Osteoblast (primary cell): ENCODE measurements around the gene AP5Z1. TPM values are rescaled to one million over a fixed set of nuclear protein-coding genes. Genes with fewer than 3 reads are reported as not detected.

Experiments used
- DNase-seq: peaks from one replicate; pipeline ENCODE4 v3.0.0; 2011; ENCODE audit warnings: low spot score, mixed read lengths; ENCODE audit not compliant: insufficient read length; ENCODE audit errors: missing footprints
- H2AFZ ChIP-seq: 2 replicates; pipeline ENCODE4 v1.6.0; 2011; ENCODE audit warnings: mild to moderate bottlenecking, low read length
- H3K27ac ChIP-seq: 2 replicates; pipeline ENCODE4 v1.5.1; 2011; ENCODE audit warnings: mild to moderate bottlenecking, low read depth, low read length, moderate library complexity
- H3K27me3 ChIP-seq: 2 replicates; pipeline ENCODE4 v1.6.0; 2012; ENCODE audit warnings: mild to moderate bottlenecking, control low read depth, inconsistent platforms, low read length, moderate library complexity; ENCODE audit not compliant: insufficient read depth
- H3K36me3 ChIP-seq: 2 replicates; pipeline ENCODE4 v1.5.1; 2011; ENCODE audit warnings: mild to moderate bottlenecking, low read length, control low read depth, moderate library complexity; ENCODE audit not compliant: insufficient read depth
- H3K4me1 ChIP-seq: 2 replicates; pipeline ENCODE4 v1.5.1; 2011; ENCODE audit warnings: mild to moderate bottlenecking, low read length, control low read depth, moderate library complexity; ENCODE audit not compliant: insufficient read depth
- H3K4me2 ChIP-seq: 2 replicates; pipeline ENCODE4 v1.6.0; 2011; ENCODE audit warnings: mild to moderate bottlenecking, low read length; ENCODE audit not compliant: insufficient read depth
- H3K4me3 ChIP-seq: fragments of 200-600 bp; sonication (generic); 3 replicates; pipeline ENCODE4 v1.5.1; 2012; ENCODE audit warnings: mild to moderate bottlenecking, low read length, inconsistent platforms; ENCODE audit not compliant: insufficient read depth
- H3K79me2 ChIP-seq: 2 replicates; pipeline ENCODE4 v1.6.0; 2012; ENCODE audit warnings: mild to moderate bottlenecking, low read length, control low read depth, inconsistent platforms; ENCODE audit not compliant: insufficient read depth
- H3K9me3 ChIP-seq: 2 replicates; pipeline ENCODE4 v1.5.1; 2011; ENCODE audit warnings: low read depth, low read length, control low read depth
- H4K20me1 ChIP-seq: 2 replicates; pipeline ENCODE4 v1.6.0; 2012; ENCODE audit warnings: mild to moderate bottlenecking, low read length, control low read depth; ENCODE audit not compliant: insufficient read depth
- total RNA-seq: library from RNA; depleted of rRNA; stranded (reverse); fragments of >200 nt; gene quantifications from 2 replicates; pipeline ENCODE4 v1.2.3, GENCODE V29; 2012
- TF ChIP-seq, protein P1 (sequence below): IDR thresholded peaks from 2 replicates; pipeline ENCODE4 v1.5.1; 2011; ENCODE audit warnings: mild to moderate bottlenecking, low read depth, low read length, moderate library complexity; ENCODE audit errors: extremely low read depth

AP5Z1 gene
- total RNA-seq, 1 donor: 73.1 TPM

DNA sequence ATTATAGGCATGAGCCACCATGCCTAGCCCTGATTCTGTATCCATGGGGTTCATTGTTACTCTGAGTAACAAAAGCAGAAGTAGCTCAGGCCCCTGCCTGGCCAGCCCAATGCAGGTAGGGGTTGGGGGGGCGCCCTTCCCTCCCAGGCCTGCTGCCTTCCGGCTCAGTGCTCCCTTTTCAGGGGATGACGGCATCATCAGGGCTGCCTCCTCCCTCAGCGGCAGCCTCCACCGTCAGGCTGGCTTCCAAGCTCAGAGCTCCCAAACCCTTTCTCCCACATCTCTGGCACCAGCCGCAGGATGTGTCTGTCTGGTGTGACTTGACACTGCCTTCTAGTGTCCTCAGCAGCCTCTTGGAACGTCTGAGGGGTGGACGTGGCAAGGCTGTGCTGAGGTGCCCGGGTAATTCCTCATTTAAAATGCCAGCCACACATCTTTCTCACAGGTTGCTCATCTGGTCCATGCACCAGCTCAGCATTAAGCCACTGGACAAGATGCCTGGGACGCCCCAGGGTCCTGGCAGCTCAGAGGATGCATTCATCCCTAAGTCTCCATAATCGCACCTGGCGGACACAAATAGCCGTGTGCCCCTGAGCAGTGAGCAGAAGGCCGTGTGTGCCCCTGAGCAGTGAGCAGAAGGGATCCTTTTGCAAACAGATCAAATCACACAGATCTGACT lies 48.2 kb downstream of the AP5Z1 start:
- no peak overlapping the region for H3K27ac ChIP-seq
- H3K79me2 ChIP-seq: no peaks in the 10 kb centered on the region
- H4K20me1 ChIP-seq: no peaks in the 10 kb centered on the region
- H2AFZ ChIP-seq: no peak overlapping the region
- peaks cover 15% of the 10 kb centered on the region for H3K27me3 ChIP-seq
- no peak overlapping the region for H3K4me3 ChIP-seq
- no peaks in the 10 kb centered on the region for H3K4me1 ChIP-seq
- DNase-seq: peak; percentile 56
- no peak overlapping the region for H3K4me2 ChIP-seq
- H3K9me3 ChIP-seq: no peaks in the 10 kb centered on the region
- H3K36me3 ChIP-seq: no peaks in the 10 kb centered on the region
- TF ChIP-seq, protein P1, sequence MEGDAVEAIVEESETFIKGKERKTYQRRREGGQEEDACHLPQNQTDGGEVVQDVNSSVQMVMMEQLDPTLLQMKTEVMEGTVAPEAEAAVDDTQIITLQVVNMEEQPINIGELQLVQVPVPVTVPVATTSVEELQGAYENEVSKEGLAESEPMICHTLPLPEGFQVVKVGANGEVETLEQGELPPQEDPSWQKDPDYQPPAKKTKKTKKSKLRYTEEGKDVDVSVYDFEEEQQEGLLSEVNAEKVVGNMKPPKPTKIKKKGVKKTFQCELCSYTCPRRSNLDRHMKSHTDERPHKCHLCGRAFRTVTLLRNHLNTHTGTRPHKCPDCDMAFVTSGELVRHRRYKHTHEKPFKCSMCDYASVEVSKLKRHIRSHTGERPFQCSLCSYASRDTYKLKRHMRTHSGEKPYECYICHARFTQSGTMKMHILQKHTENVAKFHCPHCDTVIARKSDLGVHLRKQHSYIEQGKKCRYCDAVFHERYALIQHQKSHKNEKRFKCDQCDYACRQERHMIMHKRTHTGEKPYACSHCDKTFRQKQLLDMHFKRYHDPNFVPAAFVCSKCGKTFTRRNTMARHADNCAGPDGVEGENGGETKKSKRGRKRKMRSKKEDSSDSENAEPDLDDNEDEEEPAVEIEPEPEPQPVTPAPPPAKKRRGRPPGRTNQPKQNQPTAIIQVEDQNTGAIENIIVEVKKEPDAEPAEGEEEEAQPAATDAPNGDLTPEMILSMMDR: no peak

DNA sequence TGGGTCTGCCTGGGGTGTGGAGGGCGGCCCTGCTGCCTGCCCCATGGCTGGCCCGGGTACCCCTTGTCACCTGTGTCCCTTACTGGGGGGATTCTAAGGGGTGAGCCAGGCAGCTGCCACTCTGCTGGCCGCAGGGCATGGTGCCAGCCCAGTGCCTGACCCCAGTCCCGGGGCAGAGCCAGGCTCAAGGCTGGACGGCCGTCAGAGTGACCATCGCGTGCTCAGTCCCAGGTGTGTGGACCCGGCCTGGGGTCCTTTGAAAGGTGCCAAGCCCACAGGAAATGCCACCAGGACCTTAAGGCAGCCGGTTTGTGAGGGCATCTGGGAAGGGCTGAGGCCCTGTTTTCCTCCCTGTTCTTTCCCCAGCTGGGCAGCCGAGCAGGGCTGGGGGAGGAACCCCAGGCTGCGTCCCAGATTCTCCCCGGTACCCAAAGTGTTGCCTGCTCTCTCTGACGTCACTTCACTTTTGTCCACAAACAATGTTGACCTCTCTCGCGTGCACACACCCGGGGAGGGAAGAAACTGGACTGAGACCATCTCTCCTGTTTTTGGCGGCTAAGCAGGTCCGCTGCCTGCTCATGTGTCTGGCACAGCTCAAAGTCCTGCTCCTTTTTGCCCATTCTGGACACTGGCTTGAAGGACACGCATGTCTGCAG lies 48.8 kb downstream of the AP5Z1 start:
- Histone ChIP-seq H3K27me3 (peaks cover 12% of the 10 kb centered on the region), H3K9me3 (no peaks in the 10 kb centered on the region), H3K4me2 (no peak overlapping the region), H3K27ac (no peak overlapping the region), H2AFZ (no peak overlapping the region), H3K79me2 (no peaks in the 10 kb centered on the region), H4K20me1 (no peaks in the 10 kb centered on the region), H3K36me3 (no peaks in the 10 kb centered on the region), H3K4me1 (no peaks in the 10 kb centered on the region), H3K4me3 (no peak overlapping the region)
- peak; percentile 68 for DNase-seq
- TF ChIP-seq, protein P1: no peak

- no peaks in the 10 kb centered on the region for H3K36me3 ChIP-seq
- H3K4me3 ChIP-seq: no peak overlapping the region
- TF ChIP-seq, protein P1: no peak
- H3K4me1 ChIP-seq: no peaks in the 10 kb centered on the region
- H4K20me1 ChIP-seq: no peaks in the 10 kb centered on the region
- H3K27me3 ChIP-seq: peaks cover 4% of the 10 kb centered on the region
- no peak overlapping the region for H2AFZ ChIP-seq
- no peak overlapping the region for H3K4me2 ChIP-seq
- H3K79me2 ChIP-seq: no peaks in the 10 kb centered on the region
- DNase-seq: no peak
- no peaks in the 10 kb centered on the region for H3K9me3 ChIP-seq
- no peak overlapping the region for H3K27ac ChIP-seq
These were observed 49.7 kb downstream of the AP5Z1 start for GRCh38 chr7:4825081-4825480.

DNA sequence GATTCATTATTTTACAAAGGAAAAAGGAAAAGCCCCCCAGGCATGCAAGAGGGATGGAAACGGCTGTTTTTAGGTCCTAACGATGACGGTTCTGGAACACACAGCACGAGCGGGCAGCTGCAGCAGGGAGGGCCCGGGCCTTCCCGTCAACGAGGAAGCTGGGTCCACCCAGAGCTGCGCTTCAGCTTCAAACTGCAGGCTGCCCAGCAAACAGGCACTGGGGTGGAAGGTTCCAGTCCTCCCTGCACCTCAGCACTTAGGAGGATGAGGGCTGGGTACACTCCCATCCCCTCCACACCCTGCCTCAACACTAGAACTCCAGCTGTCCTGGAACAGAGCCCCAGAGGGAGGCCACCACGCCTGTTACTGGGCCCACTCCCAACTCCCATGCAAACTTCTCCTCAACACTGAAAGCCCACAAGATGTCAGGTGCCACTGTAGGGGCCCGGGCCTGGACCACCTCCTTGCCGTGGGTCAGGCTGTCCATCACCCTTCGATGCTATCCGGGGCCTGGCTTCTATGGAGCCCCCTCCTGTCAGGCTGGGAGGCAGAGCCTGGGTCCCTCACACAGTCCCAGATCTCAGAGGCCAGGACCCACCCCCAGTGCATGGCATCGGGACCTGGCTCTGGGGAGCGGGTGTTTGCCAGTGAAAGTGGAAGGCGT lies 53.4 kb downstream of the AP5Z1 start:
- H3K9me3 ChIP-seq: no peaks in the 10 kb centered on the region
- no peaks in the 10 kb centered on the region for H3K27me3 ChIP-seq
- H3K4me2 ChIP-seq: no peak overlapping the region
- peak; percentile 46 for DNase-seq
- no peak overlapping the region for H3K27ac ChIP-seq
- H3K36me3 ChIP-seq: no peaks in the 10 kb centered on the region
- no peaks in the 10 kb centered on the region for H4K20me1 ChIP-seq
- TF ChIP-seq, protein P1: no peak
- no peak overlapping the region for H3K4me3 ChIP-seq
- no peaks in the 10 kb centered on the region for H3K79me2 ChIP-seq
- no peaks in the 10 kb centered on the region for H3K4me1 ChIP-seq
- no peak overlapping the region for H2AFZ ChIP-seq
